RPMI8226 (cell line): ENCODE measurements around the gene ZNF300.
"Not testable (repeated sequence)": the region's sequence is repeated elsewhere in the genome, so short reads cannot be mapped to it uniquely, and the experiment has no call there.

Experiments used
- DNase-seq: peaks from one replicate; pipeline ENCODE4 v3.0.0-alpha.2; 2015

ZNF300 gene

GRCh38 chr5:150845185-150845859, 59.5 kb downstream of the ZNF300 start:
- not testable (repeated sequence) for DNase-seq
